ENCODE data around the gene METTL14.

DNA sequence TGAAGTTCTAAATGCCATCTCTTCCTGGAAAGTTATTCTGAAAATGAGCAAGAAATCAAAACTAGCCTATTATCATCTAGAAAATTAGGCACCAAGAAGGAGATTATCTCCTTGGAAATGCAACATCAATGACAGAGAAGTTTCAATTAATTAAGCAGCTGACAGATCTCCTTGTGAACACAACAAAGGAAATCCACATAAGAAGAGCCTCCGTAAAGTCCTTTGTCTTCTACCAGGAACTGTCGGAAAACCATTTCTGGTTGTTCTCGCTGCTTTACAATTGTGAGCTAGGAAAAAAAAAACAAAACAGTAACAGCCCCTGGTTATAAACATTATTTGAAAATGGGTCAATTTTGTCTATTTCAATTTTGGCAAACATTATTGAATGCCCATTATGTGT, 38.2 kb downstream of the METTL14 start:
- no peak for TF ChIP-seq YY1 (IDR thresholded peaks at IDR 0.05; ENCODE audit: extremely low read depth, insufficient replicate concordance, low read depth, low read length)
- no peak for TF ChIP-seq SP1 (IDR thresholded peaks at IDR 0.05; ENCODE audit: low read depth)
- TF ChIP-seq EZH2phosphoT487 (IDR thresholded peaks at IDR 0.05; ENCODE audit: borderline replicate concordance), result no peak

Data from HCT116 (cell line).